Osteocyte (in vitro differentiated cells): ENCODE results near the gene COX7A1. TPM values are rescaled to one million over a fixed set of nuclear protein-coding genes. Genes with fewer than 3 reads are reported as not detected.

Experiments
- DNase-seq: peaks from one replicate; pipeline ENCODE4 v3.0.0; 2021; ENCODE audit warnings: mixed read lengths; ENCODE audit not compliant: unreplicated experiment; ENCODE audit errors: extremely low spot score
- H3K27ac Mint-ChIP-seq: one replicate; pipeline ENCODE4 v1.8.0; 2021; ENCODE audit warnings: mild to moderate bottlenecking, mixed read lengths; ENCODE audit not compliant: unreplicated experiment
- H3K27me3 Mint-ChIP-seq: one replicate; pipeline ENCODE4 v1.8.0; 2021; ENCODE audit warnings: mixed read lengths; ENCODE audit not compliant: unreplicated experiment
- H3K36me3 Mint-ChIP-seq: one replicate; pipeline ENCODE4 v1.8.0; 2021; ENCODE audit warnings: mixed read lengths; ENCODE audit not compliant: unreplicated experiment
- H3K4me1 Mint-ChIP-seq: one replicate; pipeline ENCODE4 v1.8.0; 2021; ENCODE audit warnings: mixed read lengths; ENCODE audit not compliant: unreplicated experiment
- H3K4me3 Mint-ChIP-seq: one replicate; pipeline ENCODE4 v1.8.0; 2021; ENCODE audit warnings: mild to moderate bottlenecking, moderate library complexity, mixed read lengths; ENCODE audit not compliant: unreplicated experiment
- H3K9me3 Mint-ChIP-seq: one replicate; pipeline ENCODE4 v1.8.0; 2021; ENCODE audit warnings: mixed read lengths; ENCODE audit not compliant: unreplicated experiment
- CTCF ChIP-seq: fragments of 200-600 bp; sonication (generic); IDR thresholded peaks from 2 replicates; pipeline ENCODE4 v1.5.0; 2021; ENCODE audit warnings: antibody characterized with exemption, mild to moderate bottlenecking, moderate library complexity
- total RNA-seq: library from RNA; stranded (reverse); gene quantifications from 2 replicates; pipeline ENCODE4 v1.2.1, GENCODE V29; 2021

Gene COX7A1
- total RNA-seq, 1 donor from 2014 or later = not detected

DNA sequence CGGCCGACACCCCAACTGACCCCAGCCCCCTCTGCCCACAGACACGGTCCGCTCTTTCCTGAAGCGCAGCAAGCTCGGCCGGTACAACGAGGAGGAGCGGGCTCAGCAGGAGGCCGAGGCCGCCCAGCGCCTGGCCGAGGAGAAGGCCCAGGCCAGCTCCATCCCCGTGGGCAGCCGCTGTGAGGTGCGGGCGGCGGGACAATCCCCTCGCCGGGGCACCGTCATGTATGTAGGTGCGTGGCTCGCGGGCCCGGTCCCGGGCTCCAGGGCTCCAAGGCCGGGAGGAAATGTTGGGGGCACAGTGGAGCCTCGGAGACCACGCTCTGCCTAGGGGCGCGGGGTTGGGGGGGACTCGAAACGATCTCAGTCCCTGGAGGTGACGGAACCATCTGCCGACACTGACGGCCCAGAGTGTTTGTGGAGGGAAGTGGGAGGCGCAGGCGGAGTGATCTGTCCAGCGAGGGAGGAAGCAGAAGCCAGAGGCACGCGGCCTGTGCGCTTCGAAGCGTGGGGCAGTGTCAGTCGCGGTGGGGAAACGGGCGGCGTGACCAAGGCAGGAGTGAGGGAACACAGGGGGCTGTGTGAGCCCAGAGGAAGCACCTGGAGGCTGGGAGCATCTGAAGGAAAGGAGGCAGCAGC is 30.6 kb downstream of the COX7A1 start:
- peaks cover 10% of the 10 kb centered on the region for H3K4me1 Mint-ChIP-seq
- no peaks in the 10 kb centered on the region for H3K27me3 Mint-ChIP-seq
- no peak for DNase-seq
- no peaks in the 10 kb centered on the region for H3K9me3 Mint-ChIP-seq
- H3K36me3 Mint-ChIP-seq = peaks cover 20% of the 10 kb centered on the region
- no peak for TF ChIP-seq CTCF
- H3K4me3 Mint-ChIP-seq = no peak overlapping the region
- no peak overlapping the region for H3K27ac Mint-ChIP-seq

- no peak for TF ChIP-seq CTCF
- H3K36me3 Mint-ChIP-seq = peaks cover 23% of the 10 kb centered on the region
- H3K27me3 Mint-ChIP-seq = no peaks in the 10 kb centered on the region
- no peak overlapping the region for H3K4me3 Mint-ChIP-seq
- H3K4me1 Mint-ChIP-seq = peaks cover 14% of the 10 kb centered on the region
- DNase-seq = no peak
- no peaks in the 10 kb centered on the region for H3K9me3 Mint-ChIP-seq
- H3K27ac Mint-ChIP-seq = no peak overlapping the region
Measured at GRCh38 chr19:36120984-36121358, 31.3 kb downstream of the COX7A1 start.

GRCh38 chr19:36120092-36120983 is 31.9 kb downstream of the COX7A1 start:
- H3K4me1 Mint-ChIP-seq = peaks cover 16% of the 10 kb centered on the region
- H3K36me3 Mint-ChIP-seq = peaks cover 17% of the 10 kb centered on the region
- DNase-seq = no peak
- H3K27me3 Mint-ChIP-seq = no peaks in the 10 kb centered on the region
- TF ChIP-seq CTCF = no peak
- H3K27ac Mint-ChIP-seq = peak overlapping the region; percentile 62
- H3K9me3 Mint-ChIP-seq = no peaks in the 10 kb centered on the region
- H3K4me3 Mint-ChIP-seq = no peak overlapping the region

- no peak for DNase-seq
- no peaks in the 10 kb centered on the region for H3K9me3 Mint-ChIP-seq
- no peak for TF ChIP-seq CTCF
- H3K27ac Mint-ChIP-seq = peak overlapping the region; percentile 97
- H3K27me3 Mint-ChIP-seq = no peaks in the 10 kb centered on the region
- H3K4me1 Mint-ChIP-seq = peaks cover 27% of the 10 kb centered on the region
- H3K4me3 Mint-ChIP-seq = peak overlapping the region; percentile 89
- H3K36me3 Mint-ChIP-seq = peaks cover 20% of the 10 kb centered on the region
Measured at GRCh38 chr19:36116344-36116637, 36.0 kb downstream of the COX7A1 start.
